Endothelial cell of umbilical vein (primary cell): ENCODE measurements around the gene SKAP1. TPM values are rescaled to one million over a fixed set of nuclear protein-coding genes. Genes with fewer than 3 reads are reported as not detected.

Experiments
- BruUV-seq: library from RNA; stranded (reverse); fragments of 400-500 nt; replicated peaks from 2 replicates; lab custom pipeline; 2021; lab: Mats Ljungman, UMichigan
- CTCF ChIA-PET: fragments of 300-600, 350-600 bp; sonication (Branson Sonifier 250); formaldehyde crosslinking; loops from one replicate; lab custom pipeline; 2021; ENCODE audit warnings: antibody characterized with exemption, inconsistent platforms; lab: Charles Lee
- POLR2A ChIA-PET: fragments of 300-600, 350-600 bp; sonication (Branson Sonifier 250); formaldehyde crosslinking; loops from one replicate; lab custom pipeline; 2021; ENCODE audit warnings: antibody characterized with exemption, inconsistent platforms; lab: Charles Lee
- DNase-seq: peaks from one replicate; pipeline ENCODE4 v3.0.0-alpha.2; 2011; ENCODE audit warnings: low read depth, low spot score
- FAIRE-seq: peaks from 2 replicates; lab custom pipeline; 2011; peaks lifted over from hg19 to GRCh38; lab: Jason Lieb, UNC
- H2AFZ ChIP-seq: 2 replicates; pipeline ENCODE4 v1.6.0; 2012; ENCODE audit warnings: low read depth, low read length, control low read depth, inconsistent platforms
- H3K27ac ChIP-seq: 2 replicates; pipeline ENCODE4 v1.5.1; 2011; ENCODE audit warnings: low read depth, mild to moderate bottlenecking, control low read depth, low read length, moderate library complexity; ENCODE audit not compliant: insufficient read depth
- H3K27me3 ChIP-seq, 2 experiments: 2 replicates each; pipeline versions ENCODE4 v1.6.0 to v1.6.1; 2011; ENCODE audit warnings: low read length in 2 of 2, mixed read lengths in 1 of 2; ENCODE audit not compliant: control insufficient read depth in 2 of 2, insufficient read depth in 2 of 2
- H3K36me3 ChIP-seq, 2 experiments: 2 replicates in 1 of 2; 3 replicates in 1 of 2; pipeline ENCODE4 v1.5.1; 2011; ENCODE audit warnings: low read length in 2 of 2, mild to moderate bottlenecking in 1 of 2, moderate library complexity in 1 of 2; ENCODE audit not compliant: control insufficient read depth in 2 of 2, insufficient read depth in 2 of 2; ENCODE audit errors: extremely low read depth in 1 of 2
- H3K4me1 ChIP-seq: 3 replicates; pipeline ENCODE4 v1.5.1; 2011; ENCODE audit warnings: mild to moderate bottlenecking, low read length; ENCODE audit not compliant: control insufficient read depth, insufficient read depth; ENCODE audit errors: extremely low read depth
- H3K4me2 ChIP-seq: 2 replicates; pipeline ENCODE4 v1.6.1; 2011; ENCODE audit warnings: low read length, control low read depth, mixed read lengths; ENCODE audit not compliant: insufficient read depth
- H3K4me3 ChIP-seq, 3 experiments: fragments of 200-600 bp in 1 of 3; sonication (generic), shearing (Covaris generic) in 1 of 3; replicated peaks in 1 of 3; 2 replicates each; pipeline ENCODE4 v1.5.1; 2011 to 2016; ENCODE audit warnings: control low read depth in 3 of 3, low read length in 3 of 3, mild to moderate bottlenecking in 2 of 3, inconsistent platforms in 1 of 3, low read depth in 1 of 3, moderate library complexity in 1 of 3; ENCODE audit not compliant: insufficient read depth in 1 of 3
- H3K79me2 ChIP-seq: 2 replicates; pipeline ENCODE4 v1.6.0; 2012; ENCODE audit warnings: low read length, inconsistent platforms; ENCODE audit not compliant: control insufficient read depth, insufficient read depth
- H3K9ac ChIP-seq: replicated peaks from 2 replicates; pipeline ENCODE3; 2011; ENCODE audit warnings: low read length, control low read depth; ENCODE audit not compliant: insufficient read depth; ENCODE audit errors: extremely low read depth
- H3K9me1 ChIP-seq: replicated peaks from 3 replicates; pipeline ENCODE4 v1.6.0; 2011; ENCODE audit warnings: mild to moderate bottlenecking, low read length; ENCODE audit not compliant: control insufficient read depth, insufficient read depth; ENCODE audit errors: extremely low read depth
- H3K9me3 ChIP-seq: replicated peaks from 2 replicates; pipeline ENCODE4 v1.5.1; 2012; ENCODE audit warnings: low read length, inconsistent platforms; ENCODE audit not compliant: control insufficient read depth, insufficient read depth
- H4K20me1 ChIP-seq: replicated peaks from 2 replicates; pipeline ENCODE3; 2011; ENCODE audit warnings: mild to moderate bottlenecking, low read length; ENCODE audit not compliant: control insufficient read depth, insufficient read depth; ENCODE audit errors: extremely low read depth
- CTCF ChIP-seq, 2 donors: IDR thresholded peaks; 1 replicate in 1 of 2; 2 replicates in 1 of 2; pipeline ENCODE4 v1.5.1; 2011; ENCODE audit warnings: low read length in 2 of 2, mild to moderate bottlenecking in 2 of 2, moderate library complexity in 2 of 2, control low read depth in 1 of 2, inconsistent platforms in 1 of 2, low read depth in 1 of 2; ENCODE audit not compliant: insufficient read depth in 1 of 2; ENCODE audit errors: extremely low read depth in 1 of 2
- EZH2 ChIP-seq: IDR thresholded peaks from 2 replicates; pipeline ENCODE4 v1.6.1; 2012; ENCODE audit warnings: borderline replicate concordance, low read depth, mild to moderate bottlenecking, moderate library complexity, low read length, inconsistent platforms; ENCODE audit not compliant: severe bottlenecking
- FOS ChIP-seq: IDR thresholded peaks from 2 replicates; pipeline ENCODE4 v1.6.1; 2011; ENCODE audit warnings: mild to moderate bottlenecking, low read length, moderate library complexity, borderline replicate concordance; ENCODE audit not compliant: insufficient read depth
- GATA2 ChIP-seq: IDR thresholded peaks from 2 replicates; pipeline ENCODE4 v1.7.0; 2011; ENCODE audit warnings: low read depth, mild to moderate bottlenecking, moderate library complexity, mixed read lengths, low read length; ENCODE audit not compliant: insufficient read length, insufficient read depth
- JUN ChIP-seq: IDR thresholded peaks from 2 replicates; pipeline ENCODE4 v1.6.1; 2011; ENCODE audit warnings: borderline replicate concordance, low read depth; ENCODE audit not compliant: insufficient read length, insufficient read depth
- POLR2A ChIP-seq: IDR thresholded peaks from 2 replicates; pipeline ENCODE4 v1.6.1; 2012; ENCODE audit warnings: low read depth, mild to moderate bottlenecking, control low read depth, low read length
- POLR2AphosphoS5 ChIP-seq: IDR thresholded peaks from 2 replicates; pipeline ENCODE4 v1.6.1; 2012; ENCODE audit warnings: low read depth, mild to moderate bottlenecking, control low read depth, low read length, moderate library complexity; ENCODE audit not compliant: insufficient read depth
- dilution Hi-C: fragments of 300-500 bp; cut with MboI; formaldehyde crosslinking; loops from one replicate; pipeline ENCODE4 v1.15.0; 2019; ENCODE audit warnings: low sequenced_read_pairs; ENCODE audit not compliant: extremely low pct_ligation_motif_present
- intact Hi-C: fragments of 100-400 bp; cut with micrococcal nuclease; formaldehyde crosslinking; loops from one replicate; pipeline ENCODE4 v1.10.0; 2022
- polyA plus RNA-seq, 4 experiments: library from polyadenylated mRNA; depleted of rRNA in 3 of 4; stranded (reverse) in 3 of 4; unstranded in 1 of 4; fragments of >200 nt; gene quantifications; 2 replicates each; pipeline versions ENCODE4 v1.2.1 to v1.2.3, GENCODE V29; 2011 to 2012; ENCODE audit warnings: missing spikeins in 1 of 4
- total RNA-seq: library from RNA; stranded (reverse); gene quantifications from 2 replicates; pipeline ENCODE4 v1.2.3, GENCODE V29; 2021

Gene SKAP1
- total and polyA plus RNA-seq, 2 donors (not counting 3 experiments of a cell fraction or from before 2014, with no cell fraction given) = 0.75 TPM; not detected in 1

GRCh38 chr17:48394821-48395220, 35.2 kb downstream of the SKAP1 start:
- Histone ChIP-seq H3K4me1 (no peaks in the 10 kb centered on the region), H3K27me3 (peaks cover 39 to 52% of the 10 kb centered on the region in 2 experiments), H3K9ac (no peak overlapping the region), H3K36me3 (no peaks in the 10 kb centered on the region), H3K27ac (no peak overlapping the region), H2AFZ (no peak overlapping the region), H3K79me2 (no peaks in the 10 kb centered on the region), H3K4me2 (no peak overlapping the region), H3K4me3 (no peak overlapping the region), H3K9me3 (no peaks in the 10 kb centered on the region), H4K20me1 (no peaks in the 10 kb centered on the region), H3K9me1 (no peaks in the 10 kb centered on the region)
- TF ChIP-seq EZH2 (no peak), FOS (no peak), POLR2AphosphoS5 (no peak), POLR2A (no peak), JUN (no peak), CTCF (IDR thresholded peaks at IDR 0.05; ENCODE audit: extremely low read depth in 1 of 2, insufficient read depth in 1 of 2, low read depth in 1 of 2, low read length in 2 of 2) (no peak)
- no peak for FAIRE-seq
- ChIA-PET CTCF (no interaction called here), POLR2A (no interaction called here)
- intact Hi-C loops (no loop called here), dilution Hi-C loops (no loop called here)
- BruUV-seq = no TSS peak
- no peak for DNase-seq

GRCh38 chr17:48393283-48393682, 36.7 kb downstream of the SKAP1 start:
- TF ChIP-seq CTCF (IDR thresholded peaks at IDR 0.05; ENCODE audit: extremely low read depth in 1 of 2, insufficient read depth in 1 of 2, low read depth in 1 of 2, low read length in 2 of 2) = no peak
- TF ChIP-seq POLR2A = no peak
- no peak for TF ChIP-seq POLR2AphosphoS5
- no peak for TF ChIP-seq GATA2
- TF ChIP-seq EZH2 = no peak
- H3K27me3 ChIP-seq = peaks cover 43 to 56% of the 10 kb centered on the region in 2 experiments

More at GRCh38 chr17:48393283-48393682, 36.7 kb downstream of the SKAP1 start:
- Histone ChIP-seq H3K4me3 (no peak overlapping the region), H3K79me2 (no peaks in the 10 kb centered on the region), H4K20me1 (no peaks in the 10 kb centered on the region), H3K9ac (no peak overlapping the region), H3K27ac (no peak overlapping the region), H2AFZ (no peak overlapping the region), H3K4me2 (no peak overlapping the region), H3K9me3 (no peaks in the 10 kb centered on the region), H3K9me1 (no peaks in the 10 kb centered on the region), H3K4me1 (no peaks in the 10 kb centered on the region), H3K36me3 (no peaks in the 10 kb centered on the region)
- FAIRE-seq (no peak), DNase-seq (no peak)
- ChIA-PET POLR2A (no interaction called here), CTCF (interaction anchor here (1.0 to 2.3 kb wide), 4 partner anchors 18 to 368 kb away, joined by 3 to 8 read pairs (median 4); no protein-coding TSS in a partner anchor)
- BruUV-seq = no TSS peak
- intact Hi-C loops (no loop called here), dilution Hi-C loops (no loop called here)
